Measurements from ENCODE around the gene HNRNPA2B1. TPM values are rescaled to one million over a fixed set of nuclear protein-coding genes. Genes with fewer than 3 reads are reported as not detected.

HNRNPA2B1 gene
- polyA plus RNA-seq, 2 of the 4 experiments (the other 2 are of a cell fraction), result 1,070 to 2,251 TPM

- TF ChIP-seq RFX5 (IDR thresholded peaks at IDR 0.05) (no peak), RARB (CRISPR knock-in tag; IDR thresholded peaks at IDR 0.05) (peak; percentile 18; the same call in 1 of the 2 replicates), TFCP2L1 (CRISPR knock-in tag; IDR thresholded peaks at IDR 0.05) (no peak), HEYL (CRISPR knock-in tag; IDR thresholded peaks at IDR 0.05) (no peak), SMC3 (IDR thresholded peaks at IDR 0.05) (peak; percentile 54), FOSB (CRISPR knock-in tag; IDR thresholded peaks at IDR 0.05) (peak; percentile 48; the same call in 1 of the 2 replicates), EP300 (IDR thresholded peaks at IDR 0.05) (no peak), NPAS2 (CRISPR knock-in tag; IDR thresholded peaks at IDR 0.05; ENCODE audit: borderline replicate concordance) (no peak), SREBF2 (IDR thresholded peaks at IDR 0.05) (no peak), RAD21 (conservative IDR thresholded peaks at IDR 0.05 in 1 of 2, IDR thresholded peaks at IDR 0.05 in 1 of 2) (peak in 1 of 2 experiments; percentile 16; a peak in 1 of 5 replicates), ESRRA (IDR thresholded peaks at IDR 0.05; ENCODE audit: borderline replicate concordance, low read length) (no peak), JUN (IDR thresholded peaks at IDR 0.05) (no peak), CEBPB (IDR thresholded peaks at IDR 0.05) (no peak), ZNF302 (CRISPR knock-in tag; IDR thresholded peaks at IDR 0.05) (no peak), MAX (IDR thresholded peaks at IDR 0.05) (0 out of 2 replicates have a peak, but pooled peaks have one; percentile 14), HOXA7 (CRISPR knock-in tag; IDR thresholded peaks at IDR 0.05) (peak; percentile 90; the same call in 1 of the 2 replicates), POLR2AphosphoS2 (conservative IDR thresholded peaks at IDR 0.05; ENCODE audit: low read length) (no peak), CHD4 (IDR thresholded peaks at IDR 0.05; ENCODE audit: borderline replicate concordance) (no peak), BCL3 (IDR thresholded peaks at IDR 0.05) (no peak), ZFP36 (IDR thresholded peaks at IDR 0.05; ENCODE audit: borderline replicate concordance, partially characterized antibody) (no peak), JUNB (IDR thresholded peaks at IDR 0.05) (no peak), NR3C1 (IDR thresholded peaks at IDR 0.05) (no peak), CHD2 (IDR thresholded peaks at IDR 0.05; ENCODE audit: low read length, partially characterized antibody) (no peak), ATOH8 (CRISPR knock-in tag; IDR thresholded peaks at IDR 0.05; ENCODE audit: low read depth) (no peak), E2F6 (IDR thresholded peaks at IDR 0.05; ENCODE audit: borderline replicate concordance, low read depth) (no peak)
Observed at GRCh38 chr7:26198133-26198780, 2.3 kb downstream of the HNRNPA2B1 start (continued).

Data from A549 (cell line).